ENCODE data around the gene RTN4RL1.

Gene RTN4RL1

DNA sequence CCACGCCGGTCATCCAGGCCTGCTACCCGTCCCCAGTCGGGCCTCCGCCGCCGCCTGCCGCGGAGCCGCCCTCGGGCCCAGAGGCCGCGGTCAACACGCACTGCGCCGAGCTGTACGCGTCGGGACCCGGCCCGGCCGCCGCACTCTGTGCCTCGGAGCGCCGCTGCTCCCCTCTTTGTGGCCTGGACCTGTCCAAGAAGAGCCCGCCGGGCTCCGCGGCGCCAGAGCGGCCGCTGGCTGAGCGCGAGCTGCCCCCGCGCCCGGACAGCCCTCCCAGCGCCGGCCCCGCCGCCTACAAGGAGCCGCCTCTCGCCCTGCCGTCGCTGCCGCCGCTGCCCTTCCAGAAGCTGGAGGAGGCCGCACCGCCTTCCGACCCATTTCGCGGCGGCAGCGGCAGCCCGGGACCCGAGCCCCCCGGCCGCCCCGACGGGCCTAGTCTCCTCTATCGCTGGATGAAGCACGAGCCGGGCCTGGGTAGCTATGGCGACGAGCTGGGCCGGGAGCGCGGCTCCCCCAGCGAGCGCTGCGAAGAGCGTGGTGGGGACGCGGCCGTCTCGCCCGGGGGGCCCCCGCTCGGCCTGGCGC, 32.1 kb upstream of the RTN4RL1 start:
- H3K4me2 ChIP-seq (ENCODE audit: low read depth, low read length, poor library complexity, severe bottlenecking): no peak overlapping the region
- no peaks in the 10 kb centered on the region for H4K20me1 ChIP-seq (ENCODE audit: low read depth, low read length)
- no peak for TF ChIP-seq EZH2phosphoT487 (conservative IDR thresholded peaks at IDR 0.05; ENCODE audit: low read length)
- TF ChIP-seq, protein P1, sequence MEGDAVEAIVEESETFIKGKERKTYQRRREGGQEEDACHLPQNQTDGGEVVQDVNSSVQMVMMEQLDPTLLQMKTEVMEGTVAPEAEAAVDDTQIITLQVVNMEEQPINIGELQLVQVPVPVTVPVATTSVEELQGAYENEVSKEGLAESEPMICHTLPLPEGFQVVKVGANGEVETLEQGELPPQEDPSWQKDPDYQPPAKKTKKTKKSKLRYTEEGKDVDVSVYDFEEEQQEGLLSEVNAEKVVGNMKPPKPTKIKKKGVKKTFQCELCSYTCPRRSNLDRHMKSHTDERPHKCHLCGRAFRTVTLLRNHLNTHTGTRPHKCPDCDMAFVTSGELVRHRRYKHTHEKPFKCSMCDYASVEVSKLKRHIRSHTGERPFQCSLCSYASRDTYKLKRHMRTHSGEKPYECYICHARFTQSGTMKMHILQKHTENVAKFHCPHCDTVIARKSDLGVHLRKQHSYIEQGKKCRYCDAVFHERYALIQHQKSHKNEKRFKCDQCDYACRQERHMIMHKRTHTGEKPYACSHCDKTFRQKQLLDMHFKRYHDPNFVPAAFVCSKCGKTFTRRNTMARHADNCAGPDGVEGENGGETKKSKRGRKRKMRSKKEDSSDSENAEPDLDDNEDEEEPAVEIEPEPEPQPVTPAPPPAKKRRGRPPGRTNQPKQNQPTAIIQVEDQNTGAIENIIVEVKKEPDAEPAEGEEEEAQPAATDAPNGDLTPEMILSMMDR (IDR thresholded peaks at IDR 0.05; ENCODE audit: insufficient read depth, low read length, poor library complexity, severe bottlenecking): no peak
- no peaks in the 10 kb centered on the region for H3K9me2 ChIP-seq (replicated peaks; ENCODE audit: insufficient read depth, low read length)
- no peaks in the 10 kb centered on the region for H3K36me3 ChIP-seq (ENCODE audit: low read length)
- no peak overlapping the region for H2AFZ ChIP-seq (ENCODE audit: low read depth, low read length, severe bottlenecking)
- H3K27me3 ChIP-seq (ENCODE audit: low read length): no peaks in the 10 kb centered on the region
- H3K27ac ChIP-seq (ENCODE audit: low read depth, low read length): no peak overlapping the region
- no peak overlapping the region for H3K9ac ChIP-seq (ENCODE audit: low read length)
- H3F3A ChIP-seq (ENCODE audit: insufficient read depth): 0 out of 2 replicates have a peak, but pooled peaks cover 4% of the 10 kb centered on the region
- H3K4me3 ChIP-seq (ENCODE audit: insufficient read depth, low read length, poor library complexity, severe bottlenecking): no peak overlapping the region
- no peaks in the 10 kb centered on the region for H3K9me3 ChIP-seq (ENCODE audit: insufficient read depth, low read length)
- no peaks in the 10 kb centered on the region for H3K79me2 ChIP-seq (ENCODE audit: insufficient read depth, low read length)

- H3K27me3 ChIP-seq (ENCODE audit: low read length): no peaks in the 10 kb centered on the region
- no peak overlapping the region for H2AFZ ChIP-seq (ENCODE audit: low read depth, low read length, severe bottlenecking)
- no peak overlapping the region for H3K4me2 ChIP-seq (ENCODE audit: low read depth, low read length, poor library complexity, severe bottlenecking)
- H3K79me2 ChIP-seq (ENCODE audit: insufficient read depth, low read length): no peaks in the 10 kb centered on the region
- no peaks in the 10 kb centered on the region for H4K20me1 ChIP-seq (ENCODE audit: low read depth, low read length)
- no peaks in the 10 kb centered on the region for H3K9me2 ChIP-seq (replicated peaks; ENCODE audit: insufficient read depth, low read length)
- 0 out of 2 replicates have a peak, but pooled peaks have one; percentile 45 for TF ChIP-seq EZH2phosphoT487 (conservative IDR thresholded peaks at IDR 0.05; ENCODE audit: low read length)
- TF ChIP-seq, protein P1 (IDR thresholded peaks at IDR 0.05; ENCODE audit: insufficient read depth, low read length, poor library complexity, severe bottlenecking): no peak
- no peaks in the 10 kb centered on the region for H3K9me3 ChIP-seq (ENCODE audit: insufficient read depth, low read length)
- no peaks in the 10 kb centered on the region for H3K36me3 ChIP-seq (ENCODE audit: low read length)
- H3F3A ChIP-seq (ENCODE audit: insufficient read depth): 0 out of 2 replicates have a peak, but pooled peaks cover 4% of the 10 kb centered on the region
- H3K27ac ChIP-seq (ENCODE audit: low read depth, low read length): no peak overlapping the region
- H3K4me3 ChIP-seq (ENCODE audit: insufficient read depth, low read length, poor library complexity, severe bottlenecking): no peak overlapping the region
- H3K9ac ChIP-seq (ENCODE audit: low read length): no peak overlapping the region
Measured at GRCh38 chr17:2056206-2057174, 31.4 kb upstream of the RTN4RL1 start.

- Histone ChIP-seq H3K9me3 (ENCODE audit: insufficient read depth, low read length) (no peaks in the 10 kb centered on the region), H3K36me3 (ENCODE audit: low read length) (no peaks in the 10 kb centered on the region), H3K27me3 (ENCODE audit: low read length) (no peaks in the 10 kb centered on the region), H3K4me3 (ENCODE audit: insufficient read depth, low read length, poor library complexity, severe bottlenecking) (peak overlapping the region; percentile 52), H3K4me2 (ENCODE audit: low read depth, low read length, poor library complexity, severe bottlenecking) (peak overlapping the region; percentile 74), H3K9me2 (replicated peaks; ENCODE audit: insufficient read depth, low read length) (no peaks in the 10 kb centered on the region), H3K27ac (ENCODE audit: low read depth, low read length) (no peak overlapping the region), H3K9ac (ENCODE audit: low read length) (peak overlapping the region; percentile 45), H2AFZ (ENCODE audit: low read depth, low read length, severe bottlenecking) (peak overlapping the region; percentile 61), H3F3A (ENCODE audit: insufficient read depth) (0 out of 2 replicates have a peak, but pooled peaks cover 4% of the 10 kb centered on the region), H3K79me2 (ENCODE audit: insufficient read depth, low read length) (no peaks in the 10 kb centered on the region), H4K20me1 (ENCODE audit: low read depth, low read length) (no peaks in the 10 kb centered on the region)
- TF ChIP-seq, protein P1 (IDR thresholded peaks at IDR 0.05; ENCODE audit: insufficient read depth, low read length, poor library complexity, severe bottlenecking): no peak
- peak; percentile 98 for TF ChIP-seq EZH2phosphoT487 (conservative IDR thresholded peaks at IDR 0.05; ENCODE audit: low read length)
Measured at GRCh38 chr17:2055292-2056205, 30.4 kb upstream of the RTN4RL1 start.

All from SU-DHL-6 (cell line).